Limb (tissue), 2 donors: ENCODE results near the gene AK3.

Experiments
- DNase-seq, 2 donors: peaks; one replicate each; pipeline ENCODE4 v3.0.0-alpha.2; 2016; ENCODE audit errors: extremely low spot score in 2 of 2

Gene AK3

GRCh38 chr9:4706971-4707622 is 33.9 kb downstream of the AK3 start:
- no peak for DNase-seq

- DNase-seq: no peak
Measured at GRCh38 chr9:4706021-4706420, 35.0 kb downstream of the AK3 start.

- no peak for DNase-seq
Measured at GRCh38 chr9:4704129-4704528, 36.9 kb downstream of the AK3 start.

- DNase-seq: no peak
Measured at GRCh38 chr9:4701526-4701925, 39.5 kb downstream of the AK3 start.

GRCh38 chr9:4700932-4701331 is 40.1 kb downstream of the AK3 start:
- DNase-seq: no peak

- DNase-seq: no peak
Measured at GRCh38 chr9:4700091-4700490, 40.9 kb downstream of the AK3 start.

- DNase-seq: no peak
Measured at GRCh38 chr9:4691795-4692194, 49.2 kb downstream of the AK3 start.

GRCh38 chr9:4690144-4690543 is 50.9 kb downstream of the AK3 start:
- no peak for DNase-seq

- no peak for DNase-seq
Measured at GRCh38 chr9:4689687-4690104, 51.3 kb downstream of the AK3 start.

GRCh38 chr9:4689021-4689420 is 52.0 kb downstream of the AK3 start:
- no peak for DNase-seq

- DNase-seq: no peak
Measured at GRCh38 chr9:4686584-4686983, 54.4 kb downstream of the AK3 start.

GRCh38 chr9:4686112-4686511 is 54.9 kb downstream of the AK3 start:
- DNase-seq: no peak

GRCh38 chr9:4684820-4685219 is 56.2 kb downstream of the AK3 start:
- no peak for DNase-seq

- DNase-seq: no peak
Measured at GRCh38 chr9:4680750-4681149, 60.3 kb downstream of the AK3 start.

GRCh38 chr9:4680173-4680525 is 60.9 kb downstream of the AK3 start:
- no peak for DNase-seq

GRCh38 chr9:4679268-4680172 is 61.5 kb downstream of the AK3 start, which contains the start of gene CDC37L1:
CDC37L1 (plus strand) TSS chr9:4679569; CDS start chr9:4679768, 199 bp downstream.
- peak; percentile 96 to 100 for DNase-seq

- DNase-seq: peak in 1 of 2 donors; percentile 62
Measured at GRCh38 chr9:4678679-4679267, 62.2 kb downstream of the AK3 start.

- DNase-seq: no peak
Measured at GRCh38 chr9:4677392-4677791, 63.6 kb downstream of the AK3 start.

- no peak for DNase-seq
Measured at GRCh38 chr9:4674783-4675182, 66.2 kb downstream of the AK3 start.

GRCh38 chr9:4671737-4672136 is 69.3 kb downstream of the AK3 start:
- no peak for DNase-seq

- no peak for DNase-seq
Measured at GRCh38 chr9:4670591-4670990, 70.4 kb downstream of the AK3 start.

GRCh38 chr9:4669890-4670289 is 71.1 kb downstream of the AK3 start:
- no peak for DNase-seq
